ENCODE results near the gene KIAA0319L.

GRCh38 chr1:35453031-35453430 lies 104.2 kb downstream of the KIAA0319L start:
- TF ChIP-seq ELF4 (IDR thresholded peaks at IDR 0.05) (no peak), FOXA1 (IDR thresholded peaks at IDR 0.05) (no peak), NFRKB (IDR thresholded peaks at IDR 0.05) (no peak), FOXM1 (IDR thresholded peaks at IDR 0.05; ENCODE audit: borderline replicate concordance) (no peak), HDGF (IDR thresholded peaks at IDR 0.05; ENCODE audit: borderline replicate concordance) (no peak), ARNT (IDR thresholded peaks at IDR 0.05) (no peak), SP1 (IDR thresholded peaks at IDR 0.05) (no peak), SUZ12 (IDR thresholded peaks at IDR 0.05) (no peak), ZNF384 (IDR thresholded peaks at IDR 0.05) (no peak), PKNOX1 (IDR thresholded peaks at IDR 0.05) (no peak), TARDBP (IDR thresholded peaks at IDR 0.05) (no peak)
